UCSD-AML1 (cell line): ENCODE measurements around the gene TMEM179B.
A peak's percentile ranks its signal among the peaks of the same experiment; 100 is the strongest.
"Not testable (repeated sequence)": the region's sequence is repeated elsewhere in the genome, so short reads cannot be mapped to it uniquely, and the experiment has no call there.

Experiments used
- DNase-seq: peaks from one replicate; lab custom pipeline; 2025; ENCODE audit not compliant: unreplicated experiment; lab: John Stamatoyannopoulos, UW

Gene TMEM179B

GRCh38 chr11:62788991-62789390 lies 1.8 kb downstream of the TMEM179B start:
- DNase-seq, result no peak

GRCh38 chr11:62789576-62789975 lies 2.4 kb downstream of the TMEM179B start:
- DNase-seq, result no peak

DNA sequence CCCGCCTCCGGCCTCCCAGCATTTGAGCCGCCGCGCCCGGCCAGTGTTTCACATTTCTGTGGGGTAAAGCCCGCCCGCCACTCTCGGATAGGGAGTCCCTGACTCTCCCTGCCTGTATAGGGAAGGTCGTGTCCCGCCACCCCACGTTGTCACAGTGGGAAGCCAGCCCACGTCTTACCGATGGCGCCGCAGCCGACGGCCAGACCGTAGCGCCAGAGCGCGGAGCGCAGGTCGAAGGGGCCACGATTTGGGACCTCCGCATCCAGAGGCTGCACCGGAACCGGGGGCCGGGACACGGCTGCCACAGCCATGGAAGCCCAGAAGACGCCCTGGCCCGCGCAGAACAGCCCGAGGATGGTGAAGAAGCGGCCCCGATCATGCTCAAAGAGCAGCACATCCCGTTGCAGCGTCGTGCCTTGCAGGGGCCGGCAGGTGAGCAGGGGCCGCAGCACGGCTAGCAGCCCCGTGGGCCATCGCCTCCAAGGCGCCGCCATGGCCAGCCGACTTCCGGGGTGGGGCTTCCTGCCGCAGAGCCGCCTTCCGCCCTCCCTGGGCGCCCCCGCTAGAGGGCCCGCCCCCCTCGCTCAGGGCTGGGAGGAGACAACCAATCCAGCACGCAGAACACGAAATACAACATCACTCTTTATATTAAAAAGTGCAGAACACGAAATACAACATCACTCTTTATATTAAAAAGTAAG lies 4.4 kb downstream of the TMEM179B start, which contains the start of gene TMEM223:
TSS of gene TMEM223 (minus strand) at position 506 of the 701 bp plus-strand sequence. CDS start at position 494, 12 bp downstream.
- DNase-seq, result peak; percentile 88

DNA sequence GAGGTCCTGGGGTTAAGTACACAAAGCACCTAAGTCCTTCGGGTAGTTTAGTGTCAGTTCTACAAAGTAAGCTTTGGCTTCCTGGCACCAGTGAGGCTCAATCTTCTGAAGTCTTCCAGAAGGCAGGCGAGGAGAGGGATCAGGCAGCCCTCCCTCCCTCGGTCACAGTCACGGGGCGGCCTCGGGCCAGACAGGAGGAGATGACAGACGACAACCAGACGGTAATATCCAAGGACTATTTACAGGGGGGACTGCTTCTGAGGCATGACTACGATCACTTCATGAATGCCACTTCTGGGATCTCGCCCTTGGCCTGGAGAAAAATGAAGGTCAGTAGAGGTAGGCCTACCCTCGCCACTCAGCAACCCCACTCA lies 5.0 kb downstream of the TMEM179B start:
- DNase-seq, result peak; percentile 36

- DNase-seq, result no peak
Measured at GRCh38 chr11:62794201-62794775, 7.1 kb downstream of the TMEM179B start.

- DNase-seq, result no peak
Measured at GRCh38 chr11:62796281-62796680, 9.1 kb downstream of the TMEM179B start.

GRCh38 chr11:62799486-62799885 lies 12.3 kb downstream of the TMEM179B start:
- no peak for DNase-seq

- DNase-seq, result no peak
Measured at GRCh38 chr11:62801071-62801470, 13.9 kb downstream of the TMEM179B start.

GRCh38 chr11:62804310-62805075 lies 17.3 kb downstream of the TMEM179B start:
- DNase-seq, result no peak

GRCh38 chr11:62805076-62805892 lies 18.1 kb downstream of the TMEM179B start, which contains the start of gene NXF1:
TSS of gene NXF1 (minus strand) at chr11:62805440. CDS start at chr11:62805356, 84 bp downstream.
- peak; percentile 96 for DNase-seq

DNA sequence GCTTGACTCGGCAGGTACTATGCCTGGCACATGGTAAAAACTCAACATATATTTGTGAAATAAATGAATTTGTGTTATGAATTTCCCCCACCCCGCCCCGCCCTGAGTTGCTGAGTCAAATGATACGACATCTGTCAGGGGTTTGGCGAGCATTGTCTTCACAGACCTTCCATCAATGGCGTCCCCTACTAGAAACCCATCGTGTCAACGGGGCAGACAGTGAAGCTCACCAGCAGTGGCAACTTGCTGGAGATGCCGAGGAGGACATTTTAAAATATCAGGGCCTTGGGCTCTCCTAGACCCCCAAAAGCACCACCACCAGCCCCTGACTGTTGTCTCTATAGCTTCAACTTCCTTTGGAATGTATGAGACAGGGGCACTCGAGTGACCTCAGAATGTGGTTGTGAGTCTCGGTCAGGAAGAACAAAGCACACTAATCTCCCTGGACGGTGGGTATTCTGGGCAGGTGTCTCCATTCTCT lies 18.8 kb downstream of the TMEM179B start:
- peak; percentile 34 for DNase-seq

DNA sequence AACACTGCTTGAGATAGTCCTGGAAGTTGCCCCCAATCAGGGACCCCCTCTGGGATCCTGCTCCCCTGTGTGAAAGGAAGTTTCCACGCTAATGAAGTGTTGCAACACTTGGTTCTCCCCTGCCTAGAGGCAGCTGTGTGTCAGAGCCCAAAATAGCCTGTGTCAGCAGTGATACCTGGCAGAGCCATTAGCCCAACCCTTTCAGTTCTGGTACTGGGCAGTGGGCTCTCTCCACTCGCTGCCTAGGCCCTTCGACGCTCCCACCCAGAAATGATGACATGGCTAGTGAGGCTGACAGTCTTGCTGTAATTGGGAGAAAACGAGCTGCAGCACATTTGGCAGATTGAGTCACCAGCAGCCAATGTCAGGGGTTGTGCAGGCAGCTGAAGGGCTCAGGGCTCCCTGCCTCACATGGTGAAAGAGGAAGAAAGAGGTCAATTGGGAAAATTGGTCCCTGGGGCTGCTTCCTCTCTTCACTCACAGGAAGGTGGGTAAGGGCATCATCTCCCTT lies 19.5 kb downstream of the TMEM179B start:
- DNase-seq, result peak; percentile 59

DNA sequence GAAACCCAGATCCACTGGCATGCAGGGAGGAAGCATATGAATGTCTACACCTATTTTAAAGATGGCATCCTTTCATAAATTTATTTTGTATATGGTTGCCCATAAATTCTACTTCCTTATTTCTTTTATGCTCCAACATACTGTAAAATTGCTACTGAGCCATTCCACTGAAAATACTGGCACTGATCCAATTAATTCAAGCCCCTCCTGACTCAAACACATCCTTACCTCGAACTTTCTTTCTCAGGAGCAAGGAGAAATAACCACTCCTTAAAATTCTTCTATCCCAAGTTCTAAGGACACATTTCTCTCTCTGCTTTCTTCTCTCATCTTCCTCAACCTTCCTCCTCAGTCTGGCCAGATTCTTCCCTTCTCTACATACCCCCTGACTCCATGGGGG lies 23.5 kb downstream of the TMEM179B start:
- no peak for DNase-seq

- no peak for DNase-seq
Measured at GRCh38 chr11:62811659-62812058, 24.5 kb downstream of the TMEM179B start.

DNA sequence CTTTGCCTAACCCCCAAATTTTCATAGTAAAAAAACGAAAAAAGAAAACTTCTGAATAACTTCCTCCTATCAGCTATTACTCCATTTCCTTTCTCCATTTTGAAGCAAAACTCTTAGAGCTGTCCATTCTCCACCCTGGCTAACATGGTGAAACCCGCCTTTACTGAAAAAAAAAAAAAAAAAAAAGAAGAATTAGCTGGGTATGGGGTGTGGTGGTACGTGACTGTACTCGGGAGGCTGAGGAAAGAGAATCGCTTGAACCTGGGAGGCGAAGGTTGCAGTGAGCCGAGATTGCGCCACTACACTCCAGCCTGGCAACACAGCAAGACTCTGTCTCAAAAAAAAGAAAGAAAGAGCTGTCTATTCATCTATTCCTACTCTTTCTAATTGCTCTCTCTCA lies 29.4 kb downstream of the TMEM179B start:
- DNase-seq, result no peak

DNA sequence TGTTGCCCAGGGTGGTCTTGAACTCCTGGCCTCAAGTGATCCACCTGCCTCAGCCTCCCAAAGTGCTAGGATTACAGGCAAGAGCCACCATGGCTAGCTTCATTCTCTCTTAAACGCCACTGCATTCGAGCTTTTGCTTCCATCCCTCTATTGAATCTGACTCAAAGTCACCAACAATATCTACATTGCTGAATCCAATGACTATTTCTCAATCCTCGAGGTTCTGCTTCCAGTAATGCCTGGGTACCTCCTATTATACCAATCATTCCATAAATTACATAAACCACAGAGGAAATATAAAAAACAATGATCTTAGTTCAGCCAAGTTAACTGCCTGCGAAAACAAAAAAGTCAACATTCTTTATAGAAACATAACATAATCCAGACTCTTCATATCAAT lies 29.9 kb downstream of the TMEM179B start:
- no peak for DNase-seq

- no peak for DNase-seq
Measured at GRCh38 chr11:62823677-62824076, 36.5 kb downstream of the TMEM179B start.

DNA sequence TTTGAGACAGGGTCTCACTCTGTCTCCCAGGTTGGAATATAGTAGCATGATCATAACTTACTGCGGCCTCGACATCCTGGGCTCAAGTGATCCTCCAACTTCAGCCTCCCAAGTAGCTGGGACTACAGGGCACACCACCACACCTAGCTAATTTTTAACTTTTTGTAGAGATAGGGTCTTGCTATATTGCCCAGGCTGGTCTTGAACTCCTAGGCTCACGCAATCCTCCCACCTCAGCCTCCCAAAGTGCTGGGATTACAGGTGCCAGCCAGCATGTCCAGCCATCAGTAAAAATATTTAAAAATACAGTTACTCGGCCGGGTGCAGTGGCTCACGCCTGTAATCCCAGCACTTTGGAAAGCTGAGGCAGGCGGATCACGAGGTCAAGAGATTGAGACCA lies 40.9 kb downstream of the TMEM179B start:
- not testable (repeated sequence) for DNase-seq

DNA sequence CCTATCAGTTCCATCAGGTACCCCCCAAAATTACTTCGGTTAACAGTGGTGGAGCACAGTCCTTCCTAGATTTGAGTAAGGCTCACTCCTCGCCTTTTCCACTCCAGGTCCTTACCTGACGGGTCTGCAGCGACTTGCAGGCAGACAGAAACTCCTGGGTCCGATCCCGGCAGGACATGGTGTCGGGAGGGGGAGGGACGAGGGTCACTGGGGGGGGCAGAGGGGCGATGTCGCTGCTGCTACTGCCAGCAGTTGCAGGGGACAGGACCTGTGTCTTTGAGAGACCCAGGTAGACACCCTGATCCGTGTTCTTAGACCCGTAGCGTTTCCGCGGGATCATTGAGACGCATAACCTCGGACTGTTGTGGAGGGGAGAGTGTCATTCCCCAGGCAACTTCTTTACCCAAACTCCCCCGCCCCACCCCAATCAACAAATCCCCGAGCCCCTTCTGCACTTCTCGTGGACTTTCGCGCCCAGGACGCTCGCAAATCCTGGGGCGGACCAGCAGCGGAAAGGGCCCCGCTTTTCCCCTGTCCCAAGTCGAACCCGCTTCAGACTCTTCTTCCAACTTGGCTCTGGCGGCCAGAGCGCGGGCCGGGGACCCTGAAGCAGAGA lies 43.8 kb downstream of the TMEM179B start:
- DNase-seq, result no peak
